Measurements from ENCODE around the gene MAN2B2.

- TF ChIP-seq POLR2AphosphoS5 (IDR thresholded peaks at IDR 0.05; ENCODE audit: low read depth, low read length) (no peak), POLR2A (IDR thresholded peaks at IDR 0.05; ENCODE audit: low read depth, low read length) (no peak), SPI1 (IDR thresholded peaks at IDR 0.05; ENCODE audit: low read depth, low read length) (no peak)
Measured at GRCh38 chr4:6541789-6542188, 33.2 kb upstream of the MAN2B2 start.
